K562 (cell line): ENCODE data around the gene TFB2M.

ENCODE experiments used
- SUPT5H ChIP-seq: fragments of 450-650 bp; IDR thresholded peaks from 2 replicates; pipeline ENCODE4 v1.6.1; 2016
- ZNF347 ChIP-seq: fragments of 450-650 bp; formaldehyde crosslinking; IDR thresholded peaks from 2 replicates; pipeline ENCODE4 v1.4.0; 2020; ENCODE audit warnings: low read depth, mild to moderate bottlenecking, moderate library complexity

- TF ChIP-seq SUPT5H: no peak
- TF ChIP-seq ZNF347 (CRISPR knock-in tag): no peak
These were observed 49.9 kb downstream of the TFB2M start for GRCh38 chr1:246516126-246516525.
